Measurements from ENCODE around the gene HEG1.

Gene HEG1

GRCh38 chr3:125051715-125052581, 3.8 kb downstream of the HEG1 start:
- in situ Hi-C loops (cut with MboI; ENCODE audit: low sequenced_read_pairs) = no loop called here

- in situ Hi-C loops (cut with MboI; ENCODE audit: low sequenced_read_pairs) = no loop called here
Measured at GRCh38 chr3:125051205-125051604, 4.6 kb downstream of the HEG1 start.

GRCh38 chr3:125050488-125051090, 5.2 kb downstream of the HEG1 start:
- in situ Hi-C loops (cut with MboI; ENCODE audit: low sequenced_read_pairs) = no loop called here

GRCh38 chr3:125048282-125048681, 7.5 kb downstream of the HEG1 start:
- in situ Hi-C loops (cut with MboI; ENCODE audit: low sequenced_read_pairs) = no loop called here

GRCh38 chr3:125045965-125046364, 9.8 kb downstream of the HEG1 start:
- in situ Hi-C loops (cut with MboI; ENCODE audit: low sequenced_read_pairs) = no loop called here

- in situ Hi-C loops (cut with MboI; ENCODE audit: low sequenced_read_pairs) = no loop called here
Measured at GRCh38 chr3:125045194-125045593, 10.6 kb downstream of the HEG1 start.

GRCh38 chr3:125043599-125044151, 12.1 kb downstream of the HEG1 start:
- in situ Hi-C loops (cut with MboI; ENCODE audit: low sequenced_read_pairs) = no loop called here

GRCh38 chr3:125042725-125043406, 12.9 kb downstream of the HEG1 start:
- in situ Hi-C loops (cut with MboI; ENCODE audit: low sequenced_read_pairs) = no loop called here

GRCh38 chr3:125039131-125040100, 16.4 kb downstream of the HEG1 start:
- in situ Hi-C loops (cut with MboI; ENCODE audit: low sequenced_read_pairs) = no loop called here

- in situ Hi-C loops (cut with MboI; ENCODE audit: low sequenced_read_pairs) = no loop called here
Measured at GRCh38 chr3:125037498-125038150, 18.2 kb downstream of the HEG1 start.

- in situ Hi-C loops (cut with MboI; ENCODE audit: low sequenced_read_pairs) = no loop called here
Measured at GRCh38 chr3:125035217-125035616, 20.6 kb downstream of the HEG1 start.

- in situ Hi-C loops (cut with MboI; ENCODE audit: low sequenced_read_pairs) = no loop called here
Measured at GRCh38 chr3:125033616-125034015, 22.2 kb downstream of the HEG1 start.

GRCh38 chr3:125033135-125033534, 22.7 kb downstream of the HEG1 start:
- in situ Hi-C loops (cut with MboI; ENCODE audit: low sequenced_read_pairs) = no loop called here

- in situ Hi-C loops (cut with MboI; ENCODE audit: low sequenced_read_pairs) = no loop called here
Measured at GRCh38 chr3:125032683-125033082, 23.1 kb downstream of the HEG1 start.

GRCh38 chr3:125032100-125032643, 23.6 kb downstream of the HEG1 start:
- in situ Hi-C loops (cut with MboI; ENCODE audit: low sequenced_read_pairs) = no loop called here

GRCh38 chr3:125031544-125031943, 24.3 kb downstream of the HEG1 start:
- in situ Hi-C loops (cut with MboI; ENCODE audit: low sequenced_read_pairs) = no loop called here

GRCh38 chr3:125028657-125029056, 27.1 kb downstream of the HEG1 start:
- in situ Hi-C loops (cut with MboI; ENCODE audit: low sequenced_read_pairs) = no loop called here

GRCh38 chr3:125025642-125026041, 30.2 kb downstream of the HEG1 start:
- in situ Hi-C loops (cut with MboI; ENCODE audit: low sequenced_read_pairs) = no loop called here

GRCh38 chr3:125024817-125025216, 31.0 kb downstream of the HEG1 start:
- in situ Hi-C loops (cut with MboI; ENCODE audit: low sequenced_read_pairs) = no loop called here
